Placental epithelial cell (primary cell): ENCODE data around the gene SGF29. TPM values are rescaled to one million over a fixed set of nuclear protein-coding genes. Genes with fewer than 3 reads are reported as not detected.

Experiments used
- total RNA-seq: library from RNA; depleted of rRNA; stranded (reverse); fragments of >200 nt; gene quantifications from 2 replicates; pipeline ENCODE4 v1.2.3, GENCODE V29; 2012

The SGF29 gene
- total RNA-seq = 8.2 and 12.2 TPM in 2 replicates

DNA sequence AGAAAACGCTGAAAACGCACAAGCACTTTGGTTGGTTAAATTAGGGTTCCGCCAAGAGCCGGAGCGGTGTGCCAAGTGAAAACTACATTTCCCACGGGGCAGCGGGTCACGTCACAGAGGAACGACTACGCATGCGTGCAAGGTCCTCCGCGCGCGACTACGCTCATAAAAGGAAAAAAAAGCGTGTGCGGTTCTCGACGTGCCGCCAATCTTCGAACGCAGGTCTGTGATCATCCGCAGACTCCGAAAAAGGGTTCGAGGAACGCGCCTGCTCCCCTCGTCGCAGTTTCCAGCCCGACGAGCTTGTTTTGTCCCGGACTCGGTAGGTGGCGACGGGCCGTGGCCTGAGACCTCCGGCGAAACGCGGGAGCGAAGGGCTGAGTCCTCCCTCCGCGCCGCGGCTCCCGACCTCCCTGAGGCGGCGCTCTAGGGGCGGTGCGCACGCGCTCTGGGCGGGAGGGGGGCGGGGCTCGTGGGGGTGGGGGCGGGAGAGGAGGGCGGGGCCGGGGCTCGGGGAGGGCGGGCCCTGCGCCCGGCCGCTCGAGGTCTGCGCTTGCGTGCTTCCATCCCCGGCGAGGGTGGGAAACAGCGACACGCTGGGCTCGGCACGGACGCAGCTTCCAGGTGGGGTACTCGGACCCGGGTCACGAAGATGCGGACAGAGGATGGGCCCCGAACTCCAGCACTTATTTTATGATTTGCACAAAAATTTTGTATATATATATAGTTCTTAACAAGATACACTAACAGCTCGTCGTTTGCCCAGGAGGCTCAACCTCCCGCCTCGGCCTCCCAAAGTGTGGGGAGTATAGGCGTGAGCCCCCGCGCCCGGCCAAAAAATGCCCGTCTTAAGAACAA lies at the start of gene SGF29:
Gene SGF29 (plus strand): TSS at position 145 of the 858 bp plus-strand sequence. CDS start 27,150 bp downstream, outside the sequence.

DNA sequence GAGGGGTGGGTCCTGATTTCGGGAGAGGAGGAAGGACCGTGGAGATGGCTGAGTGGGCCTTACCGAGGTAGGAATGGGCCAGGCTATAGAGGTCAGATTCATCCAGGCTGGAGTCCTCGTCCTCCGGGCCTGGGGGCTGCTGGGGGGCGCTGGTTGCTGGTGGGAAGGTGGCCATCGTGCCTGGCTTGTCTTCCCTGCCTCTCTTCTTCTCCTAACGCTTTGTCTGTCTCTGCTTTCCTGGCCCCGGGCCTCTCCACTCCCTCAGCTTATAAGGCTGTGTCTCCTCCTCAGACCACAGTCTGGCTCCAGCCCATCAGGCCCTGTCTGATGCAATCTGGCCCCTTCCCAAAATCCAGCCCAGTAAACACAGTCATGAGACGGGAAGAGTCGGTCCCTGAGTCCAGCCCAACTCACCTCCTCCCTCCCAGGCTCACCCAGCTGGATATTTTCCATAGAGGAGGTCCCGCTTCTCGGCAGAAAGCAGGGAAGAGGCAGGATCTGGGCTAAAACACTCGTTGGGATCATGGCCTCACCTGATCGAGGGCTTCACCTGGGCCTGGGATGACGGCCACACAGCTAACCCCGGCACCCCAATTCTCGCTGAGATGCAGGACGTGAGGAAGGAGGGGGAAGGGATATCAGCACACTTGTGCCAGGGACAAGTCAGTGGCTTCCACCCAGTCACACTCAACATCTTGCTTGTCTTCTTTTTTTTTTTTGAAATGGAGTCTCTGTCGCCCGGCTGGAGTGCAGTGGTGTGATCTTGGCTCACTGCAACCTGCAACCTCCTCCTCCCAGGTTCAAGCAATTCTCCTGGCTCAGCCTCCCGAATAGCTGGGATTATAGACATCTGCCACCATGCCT lies 14.8 kb upstream of the SGF29 start, which contains the start of gene NUPR1:
Gene NUPR1 (minus strand): TSS at position 242 of the 864 bp plus-strand sequence. CDS start 67 bp downstream, at position 175.

DNA sequence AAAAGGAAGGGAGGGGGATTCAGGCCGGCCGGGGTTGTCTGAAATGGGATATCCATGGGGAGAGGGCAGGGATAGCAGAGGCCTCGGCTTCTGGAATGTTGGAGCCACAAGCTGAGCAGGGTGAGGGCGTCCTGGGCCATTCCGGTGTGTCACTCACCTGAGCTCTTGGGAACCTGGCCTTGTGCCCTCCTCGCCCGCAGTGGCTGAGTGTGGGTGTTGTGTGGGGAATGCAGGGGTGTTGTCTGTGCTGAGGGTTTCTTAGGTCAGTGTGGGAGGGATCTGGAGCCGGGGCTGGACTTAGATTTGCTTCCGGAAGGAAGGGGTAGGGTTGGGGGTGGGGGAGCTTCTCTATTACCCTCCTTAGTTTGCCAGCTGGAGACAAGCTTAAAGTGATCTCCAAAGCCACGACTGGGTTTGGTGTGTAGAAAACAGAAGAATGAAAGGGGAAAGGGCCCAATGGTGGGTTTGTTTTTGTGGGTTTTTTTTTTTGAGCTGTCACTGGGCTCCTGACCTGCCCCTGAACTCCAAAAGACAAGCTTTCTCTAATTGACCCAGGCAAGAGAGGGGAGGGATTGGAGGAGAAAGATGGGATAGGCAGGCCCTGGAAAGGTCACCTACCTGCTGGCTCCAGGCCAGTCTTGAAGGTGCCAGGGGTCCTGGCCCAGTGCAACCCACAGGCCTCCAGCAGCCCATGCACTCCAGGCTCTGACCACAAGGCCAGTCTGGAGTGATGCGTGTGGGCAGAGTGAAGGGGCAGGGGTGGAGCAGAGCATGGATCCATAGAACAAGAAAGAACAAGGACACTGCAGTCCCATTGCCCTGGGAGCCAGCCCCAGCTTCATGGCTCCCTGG lies 43.3 kb downstream of the SGF29 start, which contains the start of gene SULT1A2:
Gene SULT1A2 (minus strand): TSS at position 211 of the 852 bp plus-strand sequence. CDS start 1,120 bp downstream, outside the sequence.

DNA sequence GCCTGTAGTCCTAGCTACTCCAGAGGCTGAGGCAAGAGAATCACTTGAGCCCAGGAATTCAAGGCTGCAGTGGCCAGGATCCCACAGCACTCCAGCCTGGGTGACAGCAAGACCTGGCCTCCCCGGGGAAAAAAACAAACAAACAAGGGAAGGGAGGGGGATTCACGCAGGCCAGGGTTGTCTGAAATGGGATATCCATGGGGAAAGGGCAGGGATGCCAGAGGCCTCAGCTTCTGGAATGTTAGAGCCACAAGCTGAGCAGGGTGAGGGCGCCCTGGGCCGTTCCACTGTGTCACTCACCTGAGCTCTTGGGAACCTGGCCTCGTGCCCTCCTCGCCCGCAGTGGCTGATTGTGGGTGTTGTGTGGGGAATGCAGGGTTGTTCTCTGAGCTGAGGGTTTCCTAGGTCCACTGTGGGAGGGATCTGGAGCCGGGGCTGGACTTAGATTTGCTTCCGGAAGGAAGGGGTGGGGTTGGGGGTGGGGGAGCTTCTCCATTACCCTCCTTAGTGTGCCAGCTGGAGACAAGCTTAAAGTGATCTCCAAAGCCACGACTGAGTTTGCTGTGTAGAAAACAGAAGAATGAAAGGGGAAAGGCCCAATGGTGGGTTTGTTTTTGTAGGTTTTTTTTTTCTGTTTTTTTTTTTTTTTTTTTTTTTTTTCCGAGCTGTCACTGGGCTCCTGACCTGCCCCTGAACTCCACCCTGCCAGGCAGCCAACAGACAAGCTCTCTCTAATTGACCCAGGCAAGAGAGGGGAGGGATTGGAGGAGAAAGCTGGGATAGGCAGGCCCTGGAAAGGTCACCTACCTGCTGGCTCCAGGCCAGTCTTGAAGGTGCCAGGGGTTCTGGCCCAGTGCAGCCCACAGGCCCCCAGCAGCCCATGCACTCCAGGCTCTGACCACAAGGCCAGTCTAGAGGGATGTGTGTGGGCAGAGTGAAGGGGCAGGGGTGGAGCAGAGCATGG lies 56.2 kb downstream of the SGF29 start, which contains the start of gene SULT1A1:
Gene SULT1A1 (minus strand): TSS at position 414 of the 964 bp plus-strand sequence. CDS start 1,189 bp downstream, outside the sequence.

DNA sequence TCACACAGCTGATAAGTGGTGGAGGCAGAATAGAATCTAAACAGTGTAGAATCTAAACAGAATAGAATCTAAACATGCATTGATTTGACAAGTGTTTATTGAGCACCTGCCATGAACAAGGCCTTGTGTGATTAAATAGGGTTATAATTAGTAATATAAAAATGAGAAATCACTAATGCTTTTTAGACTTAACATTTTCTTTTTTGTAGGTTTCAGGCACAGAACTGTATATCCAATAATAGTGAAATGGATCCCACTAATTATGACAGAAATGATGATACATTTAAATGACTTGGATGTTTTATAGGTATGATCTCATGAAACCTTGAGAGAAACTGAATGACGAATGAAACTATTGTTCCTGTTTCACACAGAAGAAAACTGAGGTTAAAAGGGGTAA lies 84.0 kb downstream of the SGF29 start, which contains the start of gene NPIPB8:
Gene NPIPB8 (plus strand): TSS at position 301 of the 400 bp plus-strand sequence. CDS start 296 bp downstream, outside the sequence.

Other genes with a start within 250 kb of the SGF29 start
- 3.1 TPM in 1 of 2 replicates, not detected in the other for gene NPIPB6, start 190.4 kb upstream of the SGF29 start, total RNA-seq
- gene EIF3CL, start 150.1 kb upstream of the SGF29 start, total RNA-seq = 44.6 and 67.5 TPM in 2 replicates
- not detected in 2 replicates for gene NPIPB7, start 81.6 kb upstream of the SGF29 start, total RNA-seq
- gene CLN3, start 61.8 kb upstream of the SGF29 start, total RNA-seq = 4.3 and 13.4 TPM in 2 replicates
- under 0.01 TPM in 1 of 2 replicates, not detected in the other for gene APOBR, start 59.3 kb upstream of the SGF29 start, total RNA-seq
- not detected in 2 replicates for gene IL27, start 47.1 kb upstream of the SGF29 start, total RNA-seq
- gene NUPR1, start 14.9 kb upstream of the SGF29 start, total RNA-seq = not detected in 2 replicates
- 0.11 TPM in 1 of 2 replicates, not detected in the other for gene SULT1A2, start 43.1 kb downstream of the SGF29 start, total RNA-seq
- not detected in 2 replicates for gene SULT1A1, start 56.1 kb downstream of the SGF29 start, total RNA-seq
- 2.0 TPM in 1 of 2 replicates, not detected in the other for gene NPIPB8, start 84.1 kb downstream of the SGF29 start, total RNA-seq
- gene EIF3C, start 157.5 kb downstream of the SGF29 start, total RNA-seq = 62.7 and 131 TPM in 2 replicates
- gene NPIPB9, start 197.9 kb downstream of the SGF29 start, total RNA-seq = 3.9 TPM in 1 of 2 replicates, not detected in the other